HepG2 (cell line): Measurements from ENCODE around the gene TRAF4. TPM values are rescaled to one million over a fixed set of nuclear protein-coding genes. Genes with fewer than 3 reads are reported as not detected.

Source experiments
- ATAC-seq: fragments of 200-7000 bp; cut with Tn5 transposase; 3 replicates; pipeline ENCODE4 v1.9.1; 2020; ENCODE audit warnings: mild to moderate bottlenecking, moderate library complexity
- BruUV-seq: library from RNA; stranded (reverse); fragments of 400-500 nt; replicated peaks from 2 replicates; lab custom pipeline; 2021; lab: Mats Ljungman, UMichigan
- CTCF ChIA-PET: fragments of 300-600 bp; formaldehyde crosslinking; extraction: SDS; loops from one replicate; lab custom pipeline; 2021; ENCODE audit warnings: low total read pairs, inconsistent platforms, low intra/inter-chr PET ratio; lab: Yijun Ruan, JAX
- POLR2A ChIA-PET: fragments of 350-600 bp; sonication (Branson Sonifier 250); formaldehyde crosslinking; loops from one replicate; lab custom pipeline; 2020; ENCODE audit warnings: antibody characterized with exemption, inconsistent platforms; lab: Yijun Ruan, JAX
- DNase-seq: peaks from one replicate; pipeline ENCODE4 v3.0.0-alpha.2; 2015; ENCODE audit warnings: low spot score
- FAIRE-seq: peaks from 3 replicates; lab custom pipeline; 2011; peaks lifted over from hg19 to GRCh38; lab: Jason Lieb, UNC
- H2AFZ ChIP-seq: one replicate; pipeline ENCODE4 v1.6.1; 2011; ENCODE audit warnings: low read length, inconsistent platforms
- H3K27ac ChIP-seq: fragments of 300-600 bp; 3 replicates; pipeline ENCODE4 v1.8.0; 2011; ENCODE audit warnings: mixed run types, mild to moderate bottlenecking, mixed read lengths, low read length, inconsistent platforms; ENCODE audit not compliant: insufficient read depth; ENCODE audit errors: extremely low read length
- H3K27me3 ChIP-seq, 2 experiments: fragments of 200-600 bp in 1 of 2; 2 replicates in 1 of 2; 3 replicates in 1 of 2; pipeline versions ENCODE4 v1.6.0 to v1.8.0; 2011; ENCODE audit warnings: low read length in 2 of 2, mild to moderate bottlenecking in 2 of 2, moderate library complexity in 2 of 2, inconsistent platforms in 1 of 2; ENCODE audit not compliant: insufficient read depth in 2 of 2, control insufficient read depth in 1 of 2
- H3K36me3 ChIP-seq, 2 experiments: fragments of 200-600 bp in 1 of 2; replicated peaks in 1 of 2; 2 replicates in 1 of 2; 3 replicates in 1 of 2; pipeline versions ENCODE4 v1.5.1 to v1.8.0; 2011; ENCODE audit warnings: low read length in 2 of 2, inconsistent platforms in 1 of 2; ENCODE audit not compliant: insufficient read depth in 2 of 2, control insufficient read depth in 1 of 2
- H3K4me1 ChIP-seq: 2 replicates; pipeline ENCODE4 v1.5.1; 2012; ENCODE audit warnings: low read length, inconsistent platforms; ENCODE audit not compliant: insufficient read depth
- H3K4me2 ChIP-seq: 2 replicates; pipeline ENCODE4 v1.6.0; 2011; ENCODE audit warnings: low read depth, low read length, inconsistent platforms
- H3K4me3 ChIP-seq, 3 experiments: fragments of 200-600 bp in 1 of 3; sonication (generic), shearing (Covaris generic) in 1 of 3; replicated peaks in 1 of 3; 2 replicates each; pipeline ENCODE4 v1.5.1; 2011 to 2016; ENCODE audit warnings: low read length in 3 of 3, inconsistent platforms in 2 of 3, low read depth in 2 of 3, mild to moderate bottlenecking in 2 of 3, control low read depth in 1 of 3, mixed read lengths in 1 of 3; ENCODE audit not compliant: insufficient read depth in 1 of 3
- H3K79me2 ChIP-seq: one replicate; pipeline ENCODE4 v1.6.1; 2011; ENCODE audit warnings: low read length, inconsistent platforms; ENCODE audit not compliant: insufficient read depth
- H3K9ac ChIP-seq: 2 replicates; pipeline ENCODE4 v1.6.0; 2011; ENCODE audit warnings: mild to moderate bottlenecking, low read depth, low read length, inconsistent platforms; ENCODE audit not compliant: insufficient read depth
- H3K9me3 ChIP-seq: 2 replicates; pipeline ENCODE4 v1.5.1; 2012; ENCODE audit warnings: mild to moderate bottlenecking, low read length
- H4K20me1 ChIP-seq: 2 replicates; pipeline ENCODE4 v1.6.0; 2011; ENCODE audit warnings: inconsistent platforms, mild to moderate bottlenecking, low read length, moderate library complexity; ENCODE audit not compliant: insufficient read depth
- CBX5 ChIP-seq: sonication (generic); formaldehyde crosslinking; IDR thresholded peaks from 2 replicates; pipeline ENCODE4 v1.4.0; 2020; ENCODE audit warnings: missing genetic modification reagents, borderline replicate concordance
- HNRNPL ChIP-seq: fragments of 200-400 bp; formaldehyde crosslinking; IDR thresholded peaks from 2 replicates; pipeline ENCODE4 v1.6.1; 2017; ENCODE audit warnings: mild to moderate bottlenecking, low read depth, low read length
- MAF1 ChIP-seq: sonication (generic); formaldehyde crosslinking; IDR thresholded peaks from 2 replicates; pipeline ENCODE4 v1.5.0; 2020; ENCODE audit warnings: missing genetic modification reagents, borderline replicate concordance
- MLXIP ChIP-seq: sonication (generic); formaldehyde crosslinking; IDR thresholded peaks from 2 replicates; pipeline ENCODE4 v1.9.0; 2021; ENCODE audit warnings: missing genetic modification reagents, borderline replicate concordance
- MYC ChIP-seq: sonication (generic); formaldehyde crosslinking; IDR thresholded peaks from 2 replicates; pipeline ENCODE4 v1.9.0; 2021; ENCODE audit warnings: missing genetic modification reagents, borderline replicate concordance
- PTBP1 ChIP-seq: fragments of 200-400 bp; formaldehyde crosslinking; IDR thresholded peaks from 2 replicates; pipeline ENCODE4 v1.6.1; 2018; ENCODE audit warnings: low read length, low read depth; ENCODE audit not compliant: poor library complexity, severe bottlenecking
- SIX4 ChIP-seq: sonication (generic); formaldehyde crosslinking; IDR thresholded peaks from 2 replicates; pipeline ENCODE4 v1.4.0; 2020; ENCODE audit warnings: missing genetic modification reagents
- SRF ChIP-seq: IDR thresholded peaks from 2 replicates; pipeline ENCODE4 v1.6.1; 2011; ENCODE audit warnings: mild to moderate bottlenecking, low read depth, low read length, moderate library complexity
- STAT5B ChIP-seq: sonication (generic); formaldehyde crosslinking; IDR thresholded peaks from 2 replicates; pipeline ENCODE4 v1.4.0; 2020; ENCODE audit warnings: missing genetic modification reagents
- TOPORS ChIP-seq: sonication (generic); formaldehyde crosslinking; IDR thresholded peaks from 2 replicates; pipeline ENCODE4 v1.8.0; 2023; ENCODE audit warnings: mild to moderate bottlenecking, missing genetic modification reagents
- ZBTB7A ChIP-seq: sonication (generic); formaldehyde crosslinking; IDR thresholded peaks from 2 replicates; pipeline ENCODE4 v1.8.0; 2022; ENCODE audit warnings: mild to moderate bottlenecking, missing genetic modification reagents
- ZNF670 ChIP-seq: sonication (generic); formaldehyde crosslinking; IDR thresholded peaks from 2 replicates; pipeline ENCODE4 v1.8.0; 2022; ENCODE audit warnings: mild to moderate bottlenecking, missing genetic modification reagents, borderline replicate concordance
- ZNF720 ChIP-seq: sonication (generic); formaldehyde crosslinking; IDR thresholded peaks from 2 replicates; pipeline ENCODE4 v1.4.0; 2020; ENCODE audit warnings: missing genetic modification reagents
- ZNF737 ChIP-seq: sonication (generic); formaldehyde crosslinking; IDR thresholded peaks from 2 replicates; pipeline ENCODE4 v1.5.0; 2020; ENCODE audit warnings: missing genetic modification reagents, mild to moderate bottlenecking, borderline replicate concordance
- ZNF850 ChIP-seq: sonication (generic); formaldehyde crosslinking; conservative IDR thresholded peaks from 2 replicates; pipeline ENCODE4 v1.9.0; 2021; ENCODE audit warnings: mild to moderate bottlenecking, missing genetic modification reagents
- WGBS: methylation state at CpG from one replicate; pipeline ENCODE4 v1.1.6; 2017; ENCODE audit warnings: low lambda C conversion rate; 5-methylcytosine and 5-hydroxymethylcytosine counted together
- in situ Hi-C: cut with HindIII; loops from 2 replicates; pipeline ENCODE4 v1.10.0; 2017; ENCODE audit warnings: low pct_unique_long_range_greater_than_20kb; ENCODE audit not compliant: extremely low pct_ligation_motif_present
- intact Hi-C: fragments of 100-400 bp; cut with micrococcal nuclease; formaldehyde crosslinking; loops from one replicate; pipeline ENCODE4 v1.10.0; 2022; ENCODE audit not compliant: unreplicated experiment
- polyA plus RNA-seq, 8 experiments: library from polyadenylated mRNA; depleted of rRNA in 3 of 8; stranded (reverse) in 7 of 8; unstranded in 1 of 8; fragments of >200 nt; fragmentation: Illumina TruSeq in 4 of 8; extraction: Trizol in 4 of 8; gene quantifications; 2 replicates each; pipeline versions ENCODE4 v1.2.1 to v1.2.3, GENCODE V29; 2011 to 2016; ENCODE audit warnings: low read depth in 4 of 8, missing spikeins in 1 of 8, mixed read lengths in 1 of 8; ENCODE audit not compliant: insufficient read depth in 1 of 8
- total RNA-seq, 5 experiments: library from RNA; depleted of rRNA; stranded (reverse); fragments of >200 nt; fragmentation: Illumina TruSeq; extraction: Trizol; gene quantifications; 2 replicates each; pipeline ENCODE4 v1.2.3, GENCODE V29; 2016; ENCODE audit warnings: low read depth in 1 of 5
- TF ChIP-seq, protein P1 (sequence below): sonication (generic); formaldehyde crosslinking; IDR thresholded peaks from 2 replicates; pipeline ENCODE4 v1.8.1; 2023; ENCODE audit warnings: mild to moderate bottlenecking, missing genetic modification reagents
- TF ChIP-seq, protein P2 (sequence below): sonication (generic); formaldehyde crosslinking; IDR thresholded peaks from 2 replicates; pipeline ENCODE4 v1.4.0; 2020; ENCODE audit warnings: missing genetic modification reagents; ENCODE audit errors: not compliant biosample characterization

TRAF4 gene
- total and polyA plus RNA-seq, 2 of the 13 experiments (the other 11 are each of a cell fraction or from before 2014, with no cell fraction given) = 86.0 to 89.9 TPM

GRCh38 chr17:28707339-28707720, 36.5 kb upstream of the TRAF4 start (continued):
- TF ChIP-seq, protein P1, sequence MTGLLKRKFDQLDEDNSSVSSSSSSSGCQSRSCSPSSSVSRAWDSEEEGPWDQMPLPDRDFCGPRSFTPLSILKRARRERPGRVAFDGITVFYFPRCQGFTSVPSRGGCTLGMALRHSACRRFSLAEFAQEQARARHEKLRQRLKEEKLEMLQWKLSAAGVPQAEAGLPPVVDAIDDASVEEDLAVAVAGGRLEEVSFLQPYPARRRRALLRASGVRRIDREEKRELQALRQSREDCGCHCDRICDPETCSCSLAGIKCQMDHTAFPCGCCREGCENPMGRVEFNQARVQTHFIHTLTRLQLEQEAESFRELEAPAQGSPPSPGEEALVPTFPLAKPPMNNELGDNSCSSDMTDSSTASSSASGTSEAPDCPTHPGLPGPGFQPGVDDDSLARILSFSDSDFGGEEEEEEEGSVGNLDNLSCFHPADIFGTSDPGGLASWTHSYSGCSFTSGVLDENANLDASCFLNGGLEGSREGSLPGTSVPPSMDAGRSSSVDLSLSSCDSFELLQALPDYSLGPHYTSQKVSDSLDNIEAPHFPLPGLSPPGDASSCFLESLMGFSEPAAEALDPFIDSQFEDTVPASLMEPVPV (CRISPR knock-in tag) = no peak
- no peak for TF ChIP-seq MYC (CRISPR knock-in tag)
- TF ChIP-seq, all 625 proteins: peak for 0

DNA sequence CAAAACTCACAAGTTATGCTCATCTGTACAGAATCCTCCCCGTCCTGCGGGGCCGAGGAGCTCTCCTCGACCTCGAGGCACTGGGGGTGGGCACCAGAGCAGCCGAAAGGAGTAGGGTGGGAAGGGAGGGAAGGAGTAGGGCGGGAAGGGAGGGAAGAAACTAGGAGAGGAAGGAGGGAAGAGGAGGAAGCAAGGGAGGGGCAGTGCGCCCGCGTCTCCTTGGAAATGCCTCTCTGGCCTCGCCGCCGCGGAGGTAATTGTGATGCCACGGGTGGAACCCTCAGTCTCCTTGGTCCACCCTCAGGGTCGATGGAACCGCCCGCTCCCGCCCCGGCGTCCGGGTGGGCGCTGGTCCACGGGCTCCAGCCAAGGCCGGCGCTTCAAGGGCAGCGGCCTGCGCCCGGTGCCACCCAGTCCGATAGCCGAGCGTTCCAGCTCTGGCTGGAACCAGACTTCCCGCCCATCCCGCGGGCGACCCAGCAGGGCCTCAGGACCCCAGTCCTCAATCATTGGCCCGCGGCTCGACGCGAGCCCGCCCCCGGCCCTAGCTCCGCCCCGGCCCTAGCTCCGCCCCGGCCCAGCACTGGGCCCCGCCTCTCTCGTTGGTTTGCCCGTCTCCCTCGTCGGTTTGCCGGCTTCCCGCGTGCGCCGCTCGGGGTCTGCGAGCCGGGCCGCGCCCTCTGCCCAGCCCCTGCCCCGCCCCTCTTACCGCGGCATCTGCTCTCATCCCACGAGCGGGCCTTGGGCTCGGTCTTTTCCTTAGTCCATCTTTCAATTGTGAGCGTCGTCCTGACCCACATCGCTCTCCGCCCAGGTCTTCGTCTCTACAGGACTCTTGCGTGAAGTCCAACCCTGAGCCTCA, 32.7 kb upstream of the TRAF4 start:
- Histone ChIP-seq H3K27ac (peak overlapping the region; percentile 99), H3K36me3 (no peaks in the 10 kb centered on the region), H3K4me3 (peak overlapping the region; percentile 65 to 76 (median 67)), H3K9me3 (no peaks in the 10 kb centered on the region), H3K4me1 (peaks cover 47% of the 10 kb centered on the region), H3K27me3 (peaks cover 0 to 2% of the 10 kb centered on the region in 2 experiments; a peak in 2 of 5 replicates), H2AFZ (no peak overlapping the region), H4K20me1 (no peaks in the 10 kb centered on the region), H3K79me2 (no peaks in the 10 kb centered on the region), H3K4me2 (peak overlapping the region; percentile 99), H3K9ac (peak overlapping the region; percentile 92)
- DNase-seq (peak; percentile 86), ATAC-seq (peak; percentile 91), FAIRE-seq (peak; percentile 54)
- no TSS peak for BruUV-seq
- in situ Hi-C loops = no loop called here
- CTCF ChIA-PET = no interaction called here
- WGBS = 12% methylated on average over 35 of the region's 74 CpGs
- POLR2A ChIA-PET = interaction anchor here (0.6 to 10.8 kb wide), 18 partner anchors 10 to 198 kb away, joined by 3 to 220 read pairs (median 6); partner anchors contain the start of genes BLTP2, ERAL1, NEK8 and RPL23A
- intact Hi-C loops = no loop called here
- TF ChIP-seq ZNF850 (CRISPR knock-in tag) (no peak), ZNF737 (no peak), STAT5B (no peak), MLXIP (CRISPR knock-in tag) (no peak), SRF (no peak), ZNF670 (CRISPR knock-in tag) (peak; percentile 43; the same call in 1 of the 2 replicates), TOPORS (CRISPR knock-in tag) (no peak), PTBP1 (no peak), SIX4 (CRISPR knock-in tag) (0 out of 2 replicates have a peak, but pooled peaks have one; percentile 9), MAF1 (CRISPR knock-in tag) (no peak), ZBTB7A (CRISPR knock-in tag) (peak; percentile 49; the same call in 1 of the 2 replicates), ZNF720 (CRISPR knock-in tag) (no peak), CBX5 (CRISPR knock-in tag) (no peak), HNRNPL (peak; percentile 89)
- TF ChIP-seq, protein P2, sequence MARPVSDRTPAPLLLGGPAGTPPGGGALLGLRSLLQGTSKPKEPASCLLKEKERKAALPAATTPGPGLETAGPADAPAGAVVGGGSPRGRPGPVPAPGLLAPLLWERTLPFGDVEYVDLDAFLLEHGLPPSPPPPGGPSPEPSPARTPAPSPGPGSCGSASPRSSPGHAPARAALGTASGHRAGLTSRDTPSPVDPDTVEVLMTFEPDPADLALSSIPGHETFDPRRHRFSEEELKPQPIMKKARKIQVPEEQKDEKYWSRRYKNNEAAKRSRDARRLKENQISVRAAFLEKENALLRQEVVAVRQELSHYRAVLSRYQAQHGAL (CRISPR knock-in tag) = no peak
